Heart right ventricle (tissue), 16 donors: ENCODE results near the gene C5. TPM values are rescaled to one million over a fixed set of nuclear protein-coding genes. Genes with fewer than 3 reads are reported as not detected.

Experiments used
- ATAC-seq, 8 donors: fragments of 200-7000 bp; cut with Tn5 transposase; one replicate each; pipeline ENCODE4 v1.9.1; 2020; ENCODE audit warnings: mild to moderate bottlenecking in 8 of 8, moderate library complexity in 8 of 8, moderate number of reproducible peaks in 1 of 8
- DNase-seq, 2 donors: peaks; one replicate each; pipeline ENCODE4 v3.0.0-alpha.2; 2020
- H3K27ac ChIP-seq, 10 donors: fragments of 200-600 bp; sonication (generic) in 2 of 10; one replicate each; pipeline versions ENCODE4 v1.5.0 to v1.8.0; 2020 to 2022; ENCODE audit warnings: mild to moderate bottlenecking in 3 of 10
- H3K27me3 ChIP-seq, 7 donors: fragments of 200-600 bp; one replicate each; pipeline ENCODE4 v1.8.0; 2021 to 2022; ENCODE audit warnings: mild to moderate bottlenecking in 2 of 7
- H3K36me3 ChIP-seq, 9 donors: fragments of 200-600 bp; sonication (generic) in 1 of 9; one replicate each; pipeline versions ENCODE4 v1.5.0 to v1.8.0; 2020 to 2022; ENCODE audit warnings: mild to moderate bottlenecking in 2 of 9
- H3K4me1 ChIP-seq, 9 donors: fragments of 200-600 bp; sonication (generic) in 1 of 9; one replicate each; pipeline versions ENCODE4 v1.5.0 to v1.8.0; 2020 to 2022; ENCODE audit warnings: mild to moderate bottlenecking in 4 of 9
- H3K4me3 ChIP-seq, 10 donors: fragments of 200-600 bp; sonication (generic) in 2 of 10; one replicate each; pipeline versions ENCODE4 v1.5.0 to v1.8.0; 2020 to 2022; ENCODE audit warnings: mild to moderate bottlenecking in 7 of 10, moderate library complexity in 2 of 10
- H3K9me3 ChIP-seq, 11 donors: fragments of 200-600 bp in 10 of 11; sonication (generic) in 2 of 11; one replicate each; pipeline versions ENCODE4 v1.5.0 to v1.8.0; 2013 to 2022; ENCODE audit warnings: mild to moderate bottlenecking in 2 of 11, control low read depth in 1 of 11, moderate library complexity in 1 of 11
- WGBS, 2 donors: extraction: QIAGEN DNeasy Blood & Tissue Kit; methylation state at CpG; one replicate each; pipeline ENCODE4 v1.1.7; 2013; ENCODE audit warnings: inconsistent platforms in 1 of 2; 5-methylcytosine and 5-hydroxymethylcytosine counted together
- intact Hi-C, 10 donors: fragments of 100-400 bp; cut with DNase I; formaldehyde crosslinking; loops; one replicate each; pipeline versions ENCODE4 v1.11.1 to v1.14.2; 2022
- polyA plus RNA-seq, 2 donors: library from polyadenylated mRNA; stranded (reverse); fragments of 200-250 nt; gene quantifications; one replicate each; pipeline ENCODE4 v1.2.3, GENCODE V29; 2013
- total RNA-seq, 10 donors: library from RNA; stranded (reverse); fragmentation: NEBNext Ultra II Directional in 3 of 10; extraction: Animal tissue kit (Norgen Biotek cat#: 25700) in 3 of 10; gene quantifications; one replicate each; pipeline versions ENCODE4 v1.2.1 to v1.2.4, GENCODE V29; 2021 to 2023
- TF ChIP-seq, protein P1 (sequence below), 9 donors: fragments of 200-600 bp; sonication (generic) in 2 of 9; IDR thresholded peaks; one replicate each; pipeline versions ENCODE4 v1.5.0 to v1.8.0; 2021 to 2022; ENCODE audit warnings: antibody characterized with exemption in 9 of 9, mild to moderate bottlenecking in 5 of 9, moderate library complexity in 1 of 9
- donor health status: Arrhythmogenic right ventricular cardiomyopathy.
- donor health status: ischemic (EF 13 %, LVEDD 7.1; RV severe dilation, severe dysfunction).
- donor health status: healthy with polysubstance abuse.
- donor health status: DM: no; HTN: yes; CAD: no.
- donor health status: DM: no; HTN: no; CAD: no.
- donor health status: ischemic (EF 25% LVEDD 6.9; RV normal size, moderate dysfunction).
- donor health status: ischemic (EF 25% LVEDD 5.7; RV mildly dilated, moderate dysfunction).
- donor health status: healthy.
- donor health status: DM: yes; HTN: yes; CAD: no.
- donor health status: Ischemic cardiomyopathy.
- donor health status: ischemic (EF 35%, LVEDD 5.7; RV mildly dilated, moderate dysfunction).
- donor health status: nonischemic (EF 11% LVEDD 7.7; RV severe dilation, severe dysfunction).
- donor health status: DM: yes; HTN: yes; CAD: no.
- donor health status: PGD.
- donor health status: ischemic (EF 29% LVEDD 5.4; RV normal size, mild dysfunction).
- donor health status: nonischemic (EF 23%, LVEDD 6.1; RV moderate dilation, normal function).

The C5 gene
- total and polyA plus RNA-seq, 12 donors = 0.35 to 1.5 (median 0.50) TPM

DNA sequence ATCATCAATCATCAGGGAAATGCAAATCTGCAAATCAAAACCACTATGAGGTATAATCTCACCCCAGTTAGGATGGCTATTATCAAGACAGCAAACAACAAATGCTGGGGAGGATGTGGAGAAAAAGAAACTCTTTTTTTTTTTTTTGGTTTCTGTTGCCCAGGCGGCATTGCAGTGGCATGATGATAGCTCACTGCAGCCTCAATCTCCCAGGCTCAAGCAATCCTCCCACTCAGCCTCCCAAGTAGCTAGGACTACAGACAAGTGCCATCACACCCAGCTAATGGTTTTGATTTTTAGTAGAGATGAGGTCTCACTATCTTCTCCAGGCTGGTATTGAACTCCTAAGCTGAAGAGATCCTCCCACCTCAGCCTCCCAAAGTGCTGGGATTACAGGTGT is 19.3 kb upstream of the C5 start:
- H3K36me3 ChIP-seq = no peaks in the 10 kb centered on the region
- H3K27ac ChIP-seq = no peak overlapping the region
- TF ChIP-seq, protein P1, sequence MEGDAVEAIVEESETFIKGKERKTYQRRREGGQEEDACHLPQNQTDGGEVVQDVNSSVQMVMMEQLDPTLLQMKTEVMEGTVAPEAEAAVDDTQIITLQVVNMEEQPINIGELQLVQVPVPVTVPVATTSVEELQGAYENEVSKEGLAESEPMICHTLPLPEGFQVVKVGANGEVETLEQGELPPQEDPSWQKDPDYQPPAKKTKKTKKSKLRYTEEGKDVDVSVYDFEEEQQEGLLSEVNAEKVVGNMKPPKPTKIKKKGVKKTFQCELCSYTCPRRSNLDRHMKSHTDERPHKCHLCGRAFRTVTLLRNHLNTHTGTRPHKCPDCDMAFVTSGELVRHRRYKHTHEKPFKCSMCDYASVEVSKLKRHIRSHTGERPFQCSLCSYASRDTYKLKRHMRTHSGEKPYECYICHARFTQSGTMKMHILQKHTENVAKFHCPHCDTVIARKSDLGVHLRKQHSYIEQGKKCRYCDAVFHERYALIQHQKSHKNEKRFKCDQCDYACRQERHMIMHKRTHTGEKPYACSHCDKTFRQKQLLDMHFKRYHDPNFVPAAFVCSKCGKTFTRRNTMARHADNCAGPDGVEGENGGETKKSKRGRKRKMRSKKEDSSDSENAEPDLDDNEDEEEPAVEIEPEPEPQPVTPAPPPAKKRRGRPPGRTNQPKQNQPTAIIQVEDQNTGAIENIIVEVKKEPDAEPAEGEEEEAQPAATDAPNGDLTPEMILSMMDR (IDR thresholded peaks at IDR 0.05) = no peak
- WGBS, 2 donors = 93 to 100% methylated on average over 1 of the region's 1 CpG
- no peak overlapping the region for H3K4me3 ChIP-seq
- peaks cover 0 to 35% (median 14%) of the 10 kb centered on the region in 9 donors for H3K4me1 ChIP-seq
- no peak for ATAC-seq
- no peaks in the 10 kb centered on the region for H3K27me3 ChIP-seq
- intact Hi-C loops = no loop called here
- no peak for DNase-seq
- peaks cover 0 to 8% (median 0%) of the 10 kb centered on the region in 11 donors for H3K9me3 ChIP-seq

DNA sequence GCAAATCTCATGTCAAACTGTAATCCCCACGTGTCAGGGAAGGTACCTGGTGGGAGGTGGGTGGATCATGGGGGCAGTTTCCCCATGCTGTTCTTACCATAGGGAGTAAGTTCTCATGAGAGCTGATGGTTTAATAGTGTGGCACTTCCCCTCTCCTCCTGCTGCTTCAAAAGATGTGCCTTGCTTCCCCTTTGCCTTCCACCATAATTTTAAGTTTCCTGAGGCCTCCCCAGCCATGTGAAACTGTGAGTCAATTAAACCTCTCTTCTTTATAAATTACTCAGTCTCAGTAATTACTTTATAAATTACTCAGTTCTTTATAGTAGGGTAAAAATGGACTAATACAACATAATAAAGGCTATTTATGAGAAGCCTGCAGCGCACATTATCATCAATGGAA is 17.6 kb upstream of the C5 start:
- Histone ChIP-seq H3K9me3 (peaks cover 0 to 8% (median 0%) of the 10 kb centered on the region in 11 donors), H3K27ac (no peak overlapping the region), H3K4me3 (no peak overlapping the region), H3K27me3 (no peaks in the 10 kb centered on the region), H3K4me1 (peaks cover 0 to 17% (median 0%) of the 10 kb centered on the region in 9 donors), H3K36me3 (no peaks in the 10 kb centered on the region)
- TF ChIP-seq, protein P1 (IDR thresholded peaks at IDR 0.05) = no peak
- ATAC-seq = no peak
- intact Hi-C loops = no loop called here
- 81 to 84% methylated on average over 2 of the region's 2 CpGs for WGBS, 2 donors
- DNase-seq = no peak

DNA sequence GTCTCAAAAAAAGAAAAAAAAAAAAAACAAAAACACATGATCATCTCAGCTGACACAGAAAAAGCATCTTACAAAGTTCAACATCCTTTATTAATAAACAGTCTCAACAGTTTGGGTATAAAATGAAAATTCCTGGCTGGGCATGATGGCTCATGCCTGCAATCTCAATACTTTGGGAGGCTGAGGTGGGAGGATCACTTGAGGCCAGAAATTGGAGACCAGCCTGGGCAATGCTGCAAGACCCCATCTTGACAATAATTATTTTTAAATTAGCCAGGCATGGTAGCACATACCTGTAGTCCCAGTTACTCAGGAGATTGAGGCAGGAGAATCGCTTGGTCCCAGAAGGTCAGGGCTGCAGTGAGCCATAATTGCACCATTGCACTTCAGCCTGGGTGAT is 16.8 kb upstream of the C5 start:
- Histone ChIP-seq H3K4me3 (no peak overlapping the region), H3K27ac (no peak overlapping the region), H3K27me3 (no peaks in the 10 kb centered on the region), H3K36me3 (no peaks in the 10 kb centered on the region), H3K4me1 (peaks cover 0 to 10% (median 0%) of the 10 kb centered on the region in 9 donors), H3K9me3 (peaks cover 0 to 8% (median 0%) of the 10 kb centered on the region in 11 donors)
- ATAC-seq = no peak
- WGBS, 2 donors = 98 to 100% methylated on average over 1 of the region's 1 CpG
- TF ChIP-seq, protein P1 (IDR thresholded peaks at IDR 0.05) = no peak
- no peak for DNase-seq
- intact Hi-C loops = no loop called here

DNA sequence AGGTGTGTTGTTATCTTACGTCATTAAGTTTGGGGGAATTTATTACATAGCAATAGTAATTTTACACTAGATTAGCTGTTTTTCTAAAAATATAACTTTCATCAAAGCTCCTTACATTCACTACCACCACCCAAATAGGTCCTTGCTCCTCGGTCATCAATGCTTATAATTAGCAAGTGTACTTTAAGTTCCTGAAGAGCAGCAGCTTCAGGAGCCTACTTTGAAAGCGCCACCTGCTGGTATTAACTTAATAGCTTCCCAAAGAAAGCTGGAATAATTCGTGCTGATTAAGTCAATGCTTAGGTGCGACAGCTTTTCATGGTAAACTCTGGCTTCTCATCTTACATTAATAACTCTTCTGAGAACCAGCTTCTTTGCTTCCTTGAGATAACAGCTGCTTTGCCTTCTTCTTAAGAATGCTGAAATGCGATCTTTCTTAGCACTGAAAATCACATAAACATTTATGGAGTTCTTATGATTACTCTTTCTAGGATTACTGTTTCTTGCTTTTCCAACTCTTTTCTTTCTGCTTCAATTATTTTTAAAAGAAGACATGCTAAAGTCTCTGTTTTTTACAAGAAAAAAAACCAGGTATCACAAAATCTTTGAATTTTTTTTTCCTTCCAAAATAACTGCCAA is 10.0 kb upstream of the C5 start:
- intact Hi-C loops = loop anchor here (1.0 to 10.0 kb wide), 8 partner anchors 73 to 308 kb away; no protein-coding TSS in a partner anchor
- ATAC-seq = no peak

More for the DNA sequence above, 10.0 kb upstream of the C5 start:
- 20 to 23% methylated on average over 6 of the region's 6 CpGs for WGBS, 2 donors
- peaks cover 0 to 14% (median 0%) of the 10 kb centered on the region in 11 donors for H3K9me3 ChIP-seq
- H3K4me1 ChIP-seq = peaks cover 0 to 7% (median 0%) of the 10 kb centered on the region in 9 donors
- H3K27me3 ChIP-seq = no peaks in the 10 kb centered on the region
- peak in 1 of 2 donors; percentile 41 for DNase-seq
- H3K36me3 ChIP-seq = no peaks in the 10 kb centered on the region
- H3K27ac ChIP-seq = no peak overlapping the region
- TF ChIP-seq, protein P1 (IDR thresholded peaks at IDR 0.05) = peak; percentile 49 to 82 (median 77)
- no peak overlapping the region for H3K4me3 ChIP-seq
